WI38 (cell line): ENCODE measurements around the gene LPO.
A peak's percentile ranks its signal among the peaks of the same experiment; 100 is the strongest.

Experiments
- H3K4me3 ChIP-seq: 2 replicates; pipeline ENCODE4 v1.5.1; 2011; ENCODE audit warnings: low read depth, mild to moderate bottlenecking, control low read depth, low read length
- TF ChIP-seq, protein P1 (sequence below): IDR thresholded peaks from 2 replicates; pipeline ENCODE4 v1.5.1; 2012; ENCODE audit warnings: low read depth, mild to moderate bottlenecking, control low read depth, low read length

Gene LPO

DNA sequence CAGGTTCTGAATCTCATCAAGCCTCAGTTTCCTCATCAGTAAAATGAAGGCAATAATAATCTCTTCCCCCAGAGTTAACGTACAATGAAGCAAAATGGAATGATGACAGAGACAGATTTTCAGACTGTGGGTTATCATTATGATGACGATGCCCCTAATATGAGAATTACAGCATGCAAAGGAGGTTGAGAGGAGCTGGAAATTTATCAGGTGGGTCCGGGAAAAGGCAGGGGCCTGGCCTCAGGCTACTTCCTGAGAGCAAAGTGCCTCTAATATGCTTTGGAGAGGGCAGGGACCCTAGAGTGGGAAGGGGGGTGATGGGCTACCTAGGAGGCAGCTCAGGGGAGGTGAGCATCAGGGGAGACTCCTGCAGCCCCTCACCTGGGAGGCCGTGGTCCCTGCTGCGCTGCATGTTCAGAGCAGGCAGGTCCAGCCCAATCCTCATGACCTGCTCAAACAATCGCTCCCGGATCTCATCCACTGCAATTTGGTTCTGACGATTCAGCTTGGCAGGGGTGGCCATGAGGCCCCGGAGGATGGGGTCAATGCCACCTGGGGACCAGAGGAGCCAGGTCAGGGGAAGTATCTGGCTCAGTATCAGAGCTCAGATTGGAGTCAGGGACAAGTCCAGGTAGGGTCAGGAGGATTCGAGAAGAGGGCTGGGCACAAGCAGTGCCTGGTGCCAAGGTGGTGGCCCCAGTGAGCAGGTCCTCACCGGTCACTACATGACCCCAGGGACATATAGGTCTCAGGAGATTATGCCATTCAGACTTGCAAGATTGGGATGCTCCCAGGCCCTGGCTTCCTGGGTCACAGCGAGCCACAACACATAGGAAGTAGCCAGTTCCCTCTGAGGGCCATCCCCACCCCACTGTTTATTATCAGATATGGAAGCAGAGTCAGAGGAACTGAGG, 34.2 kb downstream of the LPO start:
- TF ChIP-seq, protein P1, sequence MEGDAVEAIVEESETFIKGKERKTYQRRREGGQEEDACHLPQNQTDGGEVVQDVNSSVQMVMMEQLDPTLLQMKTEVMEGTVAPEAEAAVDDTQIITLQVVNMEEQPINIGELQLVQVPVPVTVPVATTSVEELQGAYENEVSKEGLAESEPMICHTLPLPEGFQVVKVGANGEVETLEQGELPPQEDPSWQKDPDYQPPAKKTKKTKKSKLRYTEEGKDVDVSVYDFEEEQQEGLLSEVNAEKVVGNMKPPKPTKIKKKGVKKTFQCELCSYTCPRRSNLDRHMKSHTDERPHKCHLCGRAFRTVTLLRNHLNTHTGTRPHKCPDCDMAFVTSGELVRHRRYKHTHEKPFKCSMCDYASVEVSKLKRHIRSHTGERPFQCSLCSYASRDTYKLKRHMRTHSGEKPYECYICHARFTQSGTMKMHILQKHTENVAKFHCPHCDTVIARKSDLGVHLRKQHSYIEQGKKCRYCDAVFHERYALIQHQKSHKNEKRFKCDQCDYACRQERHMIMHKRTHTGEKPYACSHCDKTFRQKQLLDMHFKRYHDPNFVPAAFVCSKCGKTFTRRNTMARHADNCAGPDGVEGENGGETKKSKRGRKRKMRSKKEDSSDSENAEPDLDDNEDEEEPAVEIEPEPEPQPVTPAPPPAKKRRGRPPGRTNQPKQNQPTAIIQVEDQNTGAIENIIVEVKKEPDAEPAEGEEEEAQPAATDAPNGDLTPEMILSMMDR, result no peak
- no peak overlapping the region for H3K4me3 ChIP-seq

DNA sequence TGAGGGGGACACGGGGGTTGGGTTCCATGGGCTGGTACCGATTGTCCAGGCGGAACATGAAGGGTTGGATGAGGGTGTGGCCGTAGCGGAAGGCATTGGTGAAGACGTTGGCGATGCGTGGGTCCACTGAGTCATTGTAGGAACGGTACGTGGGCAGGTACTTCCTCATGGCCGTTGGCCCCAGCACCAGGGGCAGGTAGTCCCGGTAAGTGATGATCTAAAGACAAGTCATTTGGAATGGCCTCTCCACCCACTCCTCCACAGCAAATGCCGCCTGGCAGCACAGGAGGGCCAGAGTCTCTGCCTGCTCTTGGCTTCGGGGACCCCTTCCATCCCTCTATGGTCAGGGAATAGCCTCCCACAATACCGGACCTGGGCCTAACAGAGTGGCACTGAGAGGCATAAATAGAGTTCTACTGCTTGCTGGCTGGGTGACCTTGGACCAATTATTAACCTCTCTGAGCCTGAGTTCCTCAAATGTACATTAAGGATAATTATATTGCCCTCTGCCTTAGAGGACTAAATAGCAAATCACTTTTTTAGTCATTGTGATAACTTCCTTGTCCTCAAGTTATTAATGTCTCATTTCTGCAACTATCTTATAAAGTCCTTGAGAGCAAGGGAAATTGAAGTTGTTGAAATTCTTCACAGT, 35.2 kb downstream of the LPO start:
- H3K4me3 ChIP-seq, result no peak overlapping the region
- TF ChIP-seq, protein P1, result no peak

DNA sequence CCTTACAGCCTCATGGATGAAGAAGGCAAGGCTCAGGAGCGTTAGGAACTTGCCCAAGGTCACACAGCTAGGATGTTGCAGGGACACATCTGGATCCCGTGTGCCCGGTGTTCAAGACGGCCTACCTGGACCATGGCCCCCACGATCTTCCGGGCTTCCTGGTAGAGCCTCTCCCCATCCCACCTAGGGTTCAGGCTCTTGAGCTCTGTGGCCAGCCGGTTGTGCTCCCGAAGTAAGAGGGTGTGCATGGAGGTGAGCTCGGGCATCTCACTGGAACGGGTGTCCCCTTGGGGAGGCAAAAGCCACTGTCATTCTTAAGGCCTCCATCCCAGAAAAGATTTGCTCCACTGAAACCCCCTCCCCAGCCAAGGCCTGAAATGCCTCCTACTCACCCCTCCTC, 37.0 kb downstream of the LPO start:
- TF ChIP-seq, protein P1, result no peak
- H3K4me3 ChIP-seq, result no peak overlapping the region

DNA sequence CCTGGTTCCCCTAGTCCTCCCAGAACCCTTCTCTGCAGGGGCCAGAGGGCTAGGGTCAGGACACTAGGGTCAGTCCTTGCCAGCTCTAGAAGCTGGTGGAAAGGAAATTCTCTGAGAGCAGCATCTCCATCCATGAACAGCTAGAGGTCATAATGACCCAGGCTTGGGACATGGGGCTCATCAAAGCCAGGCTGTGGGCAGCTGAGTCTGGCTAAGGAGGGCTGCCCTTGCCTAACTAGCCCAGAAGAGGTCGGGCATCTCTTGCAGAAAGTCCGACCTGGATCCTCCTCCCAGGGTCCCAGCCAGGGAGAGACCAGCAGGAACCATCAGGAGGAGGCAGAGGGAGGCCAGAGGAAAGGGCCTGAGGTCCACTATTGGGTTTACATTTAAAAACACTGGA, 38.0 kb downstream of the LPO start:
- H3K4me3 ChIP-seq, result no peak overlapping the region
- TF ChIP-seq, protein P1, result no peak

DNA sequence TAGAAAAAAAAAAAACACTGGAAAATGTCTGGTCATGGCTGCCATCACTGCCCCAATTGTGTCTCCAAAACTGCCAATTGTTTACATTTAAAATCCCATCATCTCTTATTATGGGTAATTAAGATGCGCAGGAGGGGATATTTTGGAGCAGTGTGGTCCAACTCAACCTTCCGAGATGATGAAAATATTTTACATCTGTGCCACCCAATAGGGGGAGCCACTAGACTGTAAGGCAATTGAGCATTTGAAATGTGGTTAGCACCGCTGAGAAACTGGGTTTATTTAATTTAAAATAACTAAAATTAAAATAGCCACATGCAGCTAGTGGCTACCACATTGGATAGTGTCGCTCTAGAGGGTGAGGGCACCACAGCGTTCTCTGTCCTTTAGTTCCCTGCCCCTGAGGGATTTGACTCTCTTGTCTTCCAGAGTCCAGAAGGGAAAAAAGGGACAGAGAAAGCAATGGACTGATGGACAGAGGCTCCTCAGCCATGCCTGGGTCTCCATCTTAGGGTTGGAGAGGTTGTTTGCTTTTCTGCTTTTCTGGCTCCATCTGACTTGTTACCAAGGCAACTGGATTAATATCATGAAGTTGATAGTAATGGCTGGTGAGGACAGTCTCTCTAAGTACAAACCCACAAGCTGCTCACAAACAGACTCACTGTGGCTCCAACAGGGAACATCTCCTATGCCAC, 38.9 kb downstream of the LPO start:
- TF ChIP-seq, protein P1, result 0 out of 2 replicates have a peak, but pooled peaks have one; percentile 25
- no peak overlapping the region for H3K4me3 ChIP-seq

DNA sequence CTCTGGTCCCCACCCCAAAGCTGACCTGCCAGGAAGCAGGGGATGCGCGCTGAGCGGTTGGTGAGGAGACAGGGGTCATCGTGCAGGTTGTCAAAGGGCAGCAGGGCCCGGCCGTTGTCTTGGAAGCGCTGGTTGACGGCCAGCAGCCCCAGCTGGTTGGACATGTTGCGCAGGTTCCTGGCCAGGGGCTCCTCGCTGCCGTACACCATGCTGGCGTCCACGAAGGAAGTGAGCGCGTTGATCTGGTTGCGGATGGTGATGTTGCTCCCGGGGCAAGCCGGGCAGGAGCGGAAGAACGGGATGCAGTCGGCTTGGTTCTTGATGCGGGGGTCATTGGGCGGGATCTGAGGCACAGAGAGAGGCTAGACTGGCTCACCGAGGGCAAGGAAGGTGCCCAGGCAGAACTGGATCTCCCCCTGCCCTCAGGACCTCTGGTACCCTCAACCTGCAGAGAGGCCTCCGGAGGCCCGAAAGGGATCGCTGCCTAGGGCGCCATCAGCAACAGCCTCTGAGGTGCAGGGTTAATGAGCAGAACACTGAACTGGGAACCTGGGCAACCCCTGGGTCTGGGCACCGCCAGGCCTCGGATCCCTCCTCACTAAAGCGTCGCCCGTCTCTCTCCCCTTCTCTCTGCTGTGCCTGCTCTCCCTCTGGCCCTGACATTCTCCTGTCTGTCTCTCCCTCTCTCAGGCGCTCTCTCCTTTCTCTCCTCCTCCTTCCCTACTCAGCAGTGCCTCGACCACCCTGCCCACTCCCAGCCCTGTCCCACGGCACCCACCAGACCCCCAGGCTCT, 39.6 kb downstream of the LPO start:
- no peak overlapping the region for H3K4me3 ChIP-seq
- TF ChIP-seq, protein P1, result no peak
